Stomach (tissue), 4 donors: ENCODE measurements around the gene EMX1.

Source experiments
- CTCF ChIP-seq, 7 experiments: fragments of 450-650 bp in 4 of 7; fragments of 200-600 bp in 3 of 7; sonication (generic) in 3 of 7; IDR thresholded peaks; one replicate each; pipeline ENCODE4 v1.5.1; 2016 to 2019; ENCODE audit warnings: antibody characterized with exemption in 7 of 7, control low read depth in 2 of 7, mild to moderate bottlenecking in 1 of 7
- EP300 ChIP-seq: sonication (generic); formaldehyde crosslinking; IDR thresholded peaks from one replicate; pipeline ENCODE4 v1.6.1; 2017; ENCODE audit warnings: antibody characterized with exemption
- POLR2AphosphoS5 ChIP-seq, 3 donors: sonication (generic); formaldehyde crosslinking; IDR thresholded peaks; one replicate each; pipeline ENCODE4 v1.6.1; 2016; ENCODE audit warnings: antibody characterized with exemption in 3 of 3

DNA sequence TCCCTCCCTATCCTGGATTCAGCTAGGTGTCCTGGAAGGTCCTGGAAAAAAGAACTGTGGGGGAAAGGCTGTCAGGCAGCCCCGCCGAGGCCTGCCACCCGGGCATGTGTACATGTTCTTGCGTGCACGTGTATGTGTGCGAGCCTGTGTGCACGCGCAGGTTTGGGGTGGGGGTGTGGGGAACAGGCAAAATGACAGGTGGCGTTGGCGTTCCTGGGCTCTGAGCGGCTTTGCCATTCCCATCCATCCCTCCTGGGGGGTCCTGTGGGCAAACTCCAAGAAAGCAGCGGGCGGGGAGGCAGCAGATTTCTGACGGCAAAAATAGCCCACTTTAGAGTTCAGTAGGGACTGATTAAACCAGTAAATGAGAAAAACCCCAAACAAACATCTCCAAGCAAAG lies 35.6 kb downstream of the EMX1 start:
- TF ChIP-seq CTCF (IDR thresholded peaks at IDR 0.05) (no peak), POLR2AphosphoS5 (IDR thresholded peaks at IDR 0.05) (no peak), EP300 (no peak)
